ENCODE results near the gene UBAP1.
"Not testable (repeated sequence)": the region's sequence is repeated elsewhere in the genome, so short reads cannot be mapped to it uniquely, and the experiment has no call there.

Gene UBAP1

DNA sequence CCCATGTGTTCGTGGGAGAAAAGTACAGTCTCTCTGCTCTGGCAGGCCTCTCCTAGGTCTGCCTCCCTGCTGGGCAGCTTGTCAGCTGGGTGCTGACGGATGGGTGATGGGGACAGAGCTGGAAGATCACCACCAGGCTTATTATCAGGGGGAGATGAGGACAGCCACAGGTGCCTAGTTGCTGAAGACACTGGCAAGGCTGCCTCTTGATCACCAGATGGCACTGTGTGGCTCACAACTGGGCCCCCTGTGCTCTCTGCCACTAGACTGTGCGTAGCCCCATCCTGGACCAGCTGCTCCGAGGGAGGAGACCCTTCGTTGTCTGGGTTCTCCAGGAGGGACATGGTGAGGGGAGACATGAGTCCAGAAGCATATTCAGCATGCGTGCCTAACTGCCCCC lies 77.3 kb downstream of the UBAP1 start:
- TF ChIP-seq TAF1 (IDR thresholded peaks at IDR 0.05; ENCODE audit: borderline replicate concordance, low read depth, low read length) (no peak), POLR2AphosphoS5 (IDR thresholded peaks at IDR 0.05; ENCODE audit: low read depth, low read length) (no peak), POLR2A (IDR thresholded peaks at IDR 0.05; ENCODE audit: low read depth, low read length) (no peak)
- FAIRE-seq: no peak
- DNase-seq (ENCODE audit: insufficient read length): no peak

DNA sequence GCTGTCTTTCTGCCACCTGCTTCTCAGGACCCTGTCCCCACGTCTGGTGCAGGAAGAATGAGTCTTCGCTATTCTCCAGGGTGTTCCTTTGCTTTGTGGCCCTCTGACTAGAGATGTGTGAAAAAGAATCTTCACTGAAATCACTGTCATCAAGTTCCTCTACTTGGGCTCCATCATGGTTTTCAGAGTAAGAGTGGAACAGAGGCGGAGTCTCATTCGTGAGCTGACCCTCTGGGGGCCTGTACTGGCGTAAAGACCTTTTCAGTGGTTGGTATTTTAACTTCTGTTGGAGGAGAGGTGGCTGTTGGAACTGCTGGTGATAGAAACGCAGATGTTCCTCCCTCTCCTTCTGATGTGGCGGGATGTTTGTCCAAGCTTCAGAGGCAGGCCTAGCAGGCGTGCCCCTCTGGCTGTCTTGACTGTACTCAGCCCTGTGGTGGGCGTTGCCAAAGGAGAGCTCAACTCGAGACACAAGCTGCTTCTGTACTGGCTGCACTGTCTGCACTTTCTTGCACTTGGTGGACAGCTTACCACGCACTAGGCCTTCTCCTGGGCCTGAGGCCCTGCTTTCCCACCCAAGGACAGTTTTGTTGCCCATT lies 78.2 kb downstream of the UBAP1 start:
- TF ChIP-seq POLR2AphosphoS5 (IDR thresholded peaks at IDR 0.05; ENCODE audit: low read depth, low read length): no peak
- TF ChIP-seq TAF1 (IDR thresholded peaks at IDR 0.05; ENCODE audit: borderline replicate concordance, low read depth, low read length): no peak
- no peak for TF ChIP-seq POLR2A (IDR thresholded peaks at IDR 0.05; ENCODE audit: low read depth, low read length)
- FAIRE-seq (no peak), DNase-seq (ENCODE audit: insufficient read length) (no peak)

DNA sequence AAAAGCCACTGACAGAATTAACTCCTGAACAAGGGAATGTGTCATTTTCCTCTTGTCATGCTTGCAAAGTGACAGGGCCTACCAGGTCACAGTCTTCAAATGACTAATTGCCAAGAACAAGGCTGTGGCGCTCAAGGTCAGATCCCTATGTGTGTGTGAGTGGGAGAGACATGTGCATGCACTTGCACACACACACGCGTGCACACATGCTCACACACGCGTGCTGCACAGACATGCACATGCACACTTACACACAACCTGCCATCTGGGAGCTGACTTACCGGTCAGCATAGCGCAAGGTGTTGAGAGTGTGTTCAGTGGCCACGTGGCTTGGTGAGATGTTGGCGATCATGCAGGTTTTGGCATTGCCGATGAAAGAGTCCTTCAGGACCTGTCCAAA lies 80.5 kb downstream of the UBAP1 start:
- no peak for TF ChIP-seq POLR2A (IDR thresholded peaks at IDR 0.05; ENCODE audit: low read depth, low read length)
- no peak for FAIRE-seq
- no peak for DNase-seq (ENCODE audit: insufficient read length)

DNA sequence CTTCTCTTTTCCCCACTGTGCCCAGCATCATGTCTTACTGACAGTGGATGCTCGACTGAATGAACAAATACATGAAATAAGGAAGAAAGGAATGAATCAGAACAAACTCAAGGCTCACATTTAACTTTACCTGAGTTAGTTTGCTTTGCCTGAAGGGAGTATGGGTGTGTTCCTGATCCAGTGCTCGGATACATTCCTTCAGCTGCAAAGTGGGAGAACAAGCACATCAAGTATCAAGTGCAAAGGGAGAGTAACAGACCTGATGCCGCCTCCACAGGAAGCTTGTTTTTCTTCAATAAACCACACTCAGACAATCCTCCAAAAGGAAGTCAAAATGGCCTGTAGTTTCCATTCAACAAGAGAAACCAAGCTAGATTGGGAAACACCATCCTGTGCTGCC lies 84.1 kb downstream of the UBAP1 start:
- DNase-seq (ENCODE audit: insufficient read length) (no peak), FAIRE-seq (no peak)
- TF ChIP-seq POLR2A (IDR thresholded peaks at IDR 0.05; ENCODE audit: low read depth, low read length): no peak
- no peak for TF ChIP-seq TAF1 (IDR thresholded peaks at IDR 0.05; ENCODE audit: borderline replicate concordance, low read depth, low read length)
- TF ChIP-seq POLR2AphosphoS5 (IDR thresholded peaks at IDR 0.05; ENCODE audit: low read depth, low read length): no peak

DNA sequence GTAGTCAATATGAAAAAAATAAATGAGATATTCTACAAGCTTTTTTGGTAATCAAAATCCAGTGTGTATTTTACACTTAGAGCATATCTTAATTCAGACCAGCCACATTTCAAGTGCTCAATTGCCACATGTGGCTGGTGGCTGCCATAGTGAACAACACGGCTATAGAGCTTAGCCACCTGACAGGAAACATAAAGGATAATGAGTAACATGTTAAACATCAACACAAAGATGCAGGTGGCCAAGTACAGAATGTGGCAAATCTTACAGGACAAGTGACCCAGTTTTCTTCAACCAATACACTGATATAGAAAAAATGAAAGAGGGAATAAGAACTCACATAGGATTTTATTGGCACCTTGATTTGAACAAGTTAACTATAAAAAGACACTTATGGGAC lies 88.8 kb downstream of the UBAP1 start:
- no peak for FAIRE-seq
- no peak for DNase-seq (ENCODE audit: insufficient read length)
- no peak for TF ChIP-seq TAF1 (IDR thresholded peaks at IDR 0.05; ENCODE audit: borderline replicate concordance, low read depth, low read length)

DNA sequence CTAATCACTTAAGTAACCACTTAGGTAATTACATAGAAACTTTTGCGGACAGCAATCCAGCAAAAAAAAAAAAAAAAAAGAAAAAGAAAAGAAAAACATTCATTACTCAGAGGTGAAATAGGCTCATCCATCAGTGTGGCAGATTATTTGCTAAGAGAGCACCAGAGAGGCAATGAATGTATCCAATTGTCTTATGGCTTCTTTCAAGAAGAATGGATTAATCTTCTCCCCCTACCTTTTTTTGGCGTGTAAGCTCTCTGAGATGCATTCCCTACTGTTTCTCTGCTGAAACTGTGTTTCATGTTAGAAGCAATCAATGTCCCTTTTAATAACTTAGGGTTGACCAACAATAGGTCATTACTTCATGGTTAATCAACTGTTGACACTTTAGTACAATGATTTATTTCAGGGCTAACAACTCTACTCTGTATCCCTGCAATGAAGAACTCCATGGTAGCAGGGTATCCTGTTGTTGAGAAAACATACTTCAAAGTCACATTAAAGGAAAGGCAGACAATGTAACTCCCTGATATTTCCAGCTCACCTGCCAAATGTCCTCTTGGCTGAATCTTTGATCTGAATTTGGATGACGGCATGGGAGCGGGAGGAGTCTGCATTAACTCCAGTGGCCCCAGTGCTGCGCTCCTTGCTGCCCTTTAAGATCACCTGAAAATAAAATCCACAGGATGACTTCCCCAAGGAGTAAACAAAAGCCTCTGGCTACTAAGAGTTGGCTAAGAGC lies 92.6 kb downstream of the UBAP1 start:
- FAIRE-seq: no peak
- no peak for DNase-seq (ENCODE audit: insufficient read length)
- TF ChIP-seq POLR2A (IDR thresholded peaks at IDR 0.05; ENCODE audit: low read depth, low read length) (no peak), POLR2AphosphoS5 (IDR thresholded peaks at IDR 0.05; ENCODE audit: low read depth, low read length) (no peak), TAF1 (IDR thresholded peaks at IDR 0.05; ENCODE audit: borderline replicate concordance, low read depth, low read length) (no peak)

DNA sequence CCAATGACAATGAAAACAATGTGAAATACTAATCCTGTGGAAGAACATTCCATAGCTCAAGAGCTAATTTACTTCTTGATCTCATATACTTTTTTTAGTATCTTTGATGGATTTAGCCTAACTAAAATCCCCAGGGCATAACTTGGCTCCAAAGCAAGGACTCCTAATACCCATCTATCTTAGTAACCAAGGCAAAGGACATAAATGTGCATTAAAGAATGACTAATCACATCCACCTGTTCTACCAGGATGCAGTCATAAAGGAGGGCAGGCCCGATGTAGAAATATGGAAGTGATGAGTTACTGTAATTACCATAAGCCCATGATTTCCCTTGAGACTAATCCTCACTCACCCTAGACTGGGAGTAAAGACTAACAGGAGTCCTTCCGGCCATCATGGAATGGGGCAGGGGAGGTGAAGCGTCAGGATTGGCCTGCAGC lies 93.3 kb downstream of the UBAP1 start:
- FAIRE-seq (no peak), DNase-seq (ENCODE audit: insufficient read length) (no peak)
- no peak for TF ChIP-seq POLR2A (IDR thresholded peaks at IDR 0.05; ENCODE audit: low read depth, low read length)
- TF ChIP-seq TAF1 (IDR thresholded peaks at IDR 0.05; ENCODE audit: borderline replicate concordance, low read depth, low read length): no peak
- TF ChIP-seq POLR2AphosphoS5 (IDR thresholded peaks at IDR 0.05; ENCODE audit: low read depth, low read length): no peak

DNA sequence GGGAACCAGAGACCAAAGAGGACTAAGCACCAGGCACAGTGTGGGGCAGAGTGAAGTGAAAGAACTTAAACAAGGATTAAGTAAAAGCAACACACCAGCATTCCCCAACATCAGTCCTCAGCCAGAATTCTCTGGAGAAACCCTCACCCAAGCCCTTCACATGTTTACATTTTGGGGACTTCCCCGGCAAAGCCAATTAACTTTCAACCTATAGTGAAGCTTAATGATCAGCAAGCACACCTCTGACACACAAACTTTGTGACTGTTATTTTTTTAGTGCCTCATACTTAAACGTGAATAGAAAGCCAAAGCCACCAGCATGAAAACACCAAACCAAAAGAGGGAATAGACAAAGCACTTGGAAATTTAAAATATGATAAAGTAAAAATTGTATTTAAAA lies 94.7 kb downstream of the UBAP1 start:
- DNase-seq (ENCODE audit: insufficient read length); FAIRE-seq: not testable (repeated sequence)

DNA sequence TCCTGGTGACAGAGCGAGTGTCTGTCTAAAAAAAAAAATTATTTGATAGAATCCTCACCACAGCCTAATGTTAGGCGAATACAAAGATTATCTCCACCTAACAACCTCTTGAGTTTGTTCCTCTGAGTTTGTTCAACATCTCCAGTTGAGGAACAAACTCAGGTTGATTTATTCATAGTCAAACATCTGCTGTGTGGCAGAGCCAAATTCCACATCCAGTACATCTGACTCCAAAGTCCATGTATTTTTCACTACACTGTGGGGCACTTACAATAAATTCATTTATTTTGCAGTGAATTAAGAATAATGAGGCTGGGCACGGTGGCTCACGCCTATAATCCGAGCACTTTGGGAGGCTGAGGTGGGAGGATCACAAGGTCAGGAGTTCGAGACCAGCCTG lies 97.0 kb downstream of the UBAP1 start:
- FAIRE-seq: no peak
- DNase-seq (ENCODE audit: insufficient read length): no peak
- TF ChIP-seq TAF1 (IDR thresholded peaks at IDR 0.05; ENCODE audit: borderline replicate concordance, low read depth, low read length) (no peak), POLR2AphosphoS5 (IDR thresholded peaks at IDR 0.05; ENCODE audit: low read depth, low read length) (no peak), POLR2A (IDR thresholded peaks at IDR 0.05; ENCODE audit: low read depth, low read length) (no peak)

DNA sequence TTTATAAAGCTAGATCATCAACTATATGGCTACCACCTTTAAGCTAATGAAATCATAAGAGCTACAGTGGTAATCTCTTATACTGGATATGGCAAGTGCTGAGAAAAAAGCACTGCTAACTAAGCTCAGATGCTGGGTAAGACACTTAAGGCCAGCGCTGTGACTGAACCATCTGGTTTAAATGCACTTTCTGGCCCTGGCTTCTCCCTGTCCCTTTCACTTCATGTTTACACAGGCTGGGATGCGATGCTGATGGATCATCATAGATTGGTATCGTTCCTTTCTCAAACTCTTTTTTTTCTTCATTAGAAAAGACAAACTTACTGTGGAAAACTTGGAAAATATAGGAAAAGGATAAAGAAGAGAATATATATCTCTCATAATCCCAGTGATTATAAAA lies 97.9 kb downstream of the UBAP1 start:
- TF ChIP-seq POLR2AphosphoS5 (IDR thresholded peaks at IDR 0.05; ENCODE audit: low read depth, low read length): no peak
- TF ChIP-seq TAF1 (IDR thresholded peaks at IDR 0.05; ENCODE audit: borderline replicate concordance, low read depth, low read length): no peak
- no peak for TF ChIP-seq POLR2A (IDR thresholded peaks at IDR 0.05; ENCODE audit: low read depth, low read length)
- DNase-seq (ENCODE audit: insufficient read length): no peak
- FAIRE-seq: no peak

DNA sequence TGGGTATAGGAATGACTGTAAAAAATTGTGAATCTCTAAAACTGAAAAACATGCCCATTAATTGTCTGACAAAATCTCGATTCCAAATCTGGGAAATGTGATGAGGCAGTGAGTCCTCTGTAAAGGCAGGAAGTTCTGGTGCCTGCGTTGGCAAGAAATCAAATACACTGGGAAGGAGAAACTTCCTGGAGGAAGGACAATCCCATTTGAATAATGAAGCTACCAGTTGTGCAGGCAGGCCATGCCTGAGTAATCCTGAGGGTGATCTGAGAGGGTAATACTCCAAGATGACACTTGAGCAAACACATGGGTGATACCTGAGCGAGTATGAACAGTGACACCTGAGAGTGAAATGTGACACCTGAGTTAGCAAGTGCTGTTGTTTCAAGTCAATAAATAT lies 100.6 kb downstream of the UBAP1 start:
- no peak for DNase-seq (ENCODE audit: insufficient read length)
- FAIRE-seq: no peak
- TF ChIP-seq POLR2A (IDR thresholded peaks at IDR 0.05; ENCODE audit: low read depth, low read length): no peak
- no peak for TF ChIP-seq POLR2AphosphoS5 (IDR thresholded peaks at IDR 0.05; ENCODE audit: low read depth, low read length)
- TF ChIP-seq TAF1 (IDR thresholded peaks at IDR 0.05; ENCODE audit: borderline replicate concordance, low read depth, low read length): no peak

DNA sequence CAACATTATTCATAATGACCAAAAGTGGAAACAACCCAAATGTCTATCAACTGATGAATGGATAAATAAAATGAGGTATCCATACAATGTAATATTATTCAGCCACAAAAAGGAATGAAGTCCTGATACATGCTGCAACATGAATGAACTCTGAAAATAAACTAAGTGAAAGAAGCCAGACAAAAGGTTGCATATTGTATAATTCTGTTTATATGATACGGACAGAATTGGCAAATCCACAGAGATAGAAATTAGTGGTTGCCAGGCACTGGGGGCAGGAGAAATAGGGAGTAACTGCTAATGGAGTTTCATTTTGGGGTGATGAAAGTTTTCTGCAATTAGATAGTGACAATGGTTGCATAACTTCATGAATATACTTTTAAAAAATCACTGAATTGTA lies 103.3 kb downstream of the UBAP1 start:
- DNase-seq (ENCODE audit: insufficient read length): no peak
- FAIRE-seq: no peak
- TF ChIP-seq POLR2AphosphoS5 (IDR thresholded peaks at IDR 0.05; ENCODE audit: low read depth, low read length) (no peak), TAF1 (IDR thresholded peaks at IDR 0.05; ENCODE audit: borderline replicate concordance, low read depth, low read length) (no peak), POLR2A (IDR thresholded peaks at IDR 0.05; ENCODE audit: low read depth, low read length) (no peak)

DNA sequence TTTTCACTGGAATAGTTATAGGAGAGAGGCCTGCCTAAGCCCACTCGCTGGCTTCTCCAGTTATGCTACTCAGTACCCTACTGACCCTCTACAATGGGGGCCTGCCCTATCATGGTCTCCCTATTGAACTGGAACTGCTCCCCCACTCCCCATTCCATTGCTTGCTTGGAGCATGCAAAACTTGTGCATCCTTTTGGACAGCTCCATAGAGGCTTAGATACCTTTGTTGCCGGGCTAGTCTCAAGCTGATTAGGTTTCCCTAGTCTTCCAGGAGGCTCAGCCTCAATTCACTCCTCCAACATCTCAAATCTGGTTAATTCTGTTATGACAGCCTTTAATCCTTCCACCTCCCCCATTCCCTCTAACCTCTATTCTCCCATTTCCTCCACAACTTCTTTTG lies 110.3 kb downstream of the UBAP1 start:
- no peak for DNase-seq (ENCODE audit: insufficient read length)
- no peak for FAIRE-seq
- TF ChIP-seq TAF1 (IDR thresholded peaks at IDR 0.05; ENCODE audit: borderline replicate concordance, low read depth, low read length): no peak
- TF ChIP-seq POLR2AphosphoS5 (IDR thresholded peaks at IDR 0.05; ENCODE audit: low read depth, low read length): no peak
- TF ChIP-seq POLR2A (IDR thresholded peaks at IDR 0.05; ENCODE audit: low read depth, low read length): no peak
